ENCODE measurements around the gene GNL3L.
"Not testable (repeated sequence)": the region's sequence is repeated elsewhere in the genome, so short reads cannot be mapped to it uniquely, and the experiment has no call there.

DNA sequence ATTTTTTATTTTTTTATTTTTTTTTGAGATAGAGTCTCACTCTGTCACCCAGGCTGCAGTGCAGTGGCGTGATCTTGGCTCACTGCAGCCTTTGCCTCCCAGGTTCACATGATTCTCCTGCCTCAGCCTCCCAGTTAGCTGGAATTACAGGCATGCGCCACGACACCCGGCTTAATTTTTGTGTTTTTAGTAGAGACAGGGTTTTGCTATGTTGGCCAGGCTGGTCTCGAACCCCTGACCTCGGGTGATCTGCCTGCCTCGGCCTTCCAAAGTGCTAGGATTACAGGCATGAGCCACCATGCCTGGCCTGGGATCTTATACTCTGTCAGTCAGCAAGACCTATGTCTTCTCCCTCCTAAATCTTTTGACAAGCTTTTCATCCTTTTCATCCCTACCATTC, 25.0 kb downstream of the GNL3L start:
- TF ChIP-seq, protein P1, sequence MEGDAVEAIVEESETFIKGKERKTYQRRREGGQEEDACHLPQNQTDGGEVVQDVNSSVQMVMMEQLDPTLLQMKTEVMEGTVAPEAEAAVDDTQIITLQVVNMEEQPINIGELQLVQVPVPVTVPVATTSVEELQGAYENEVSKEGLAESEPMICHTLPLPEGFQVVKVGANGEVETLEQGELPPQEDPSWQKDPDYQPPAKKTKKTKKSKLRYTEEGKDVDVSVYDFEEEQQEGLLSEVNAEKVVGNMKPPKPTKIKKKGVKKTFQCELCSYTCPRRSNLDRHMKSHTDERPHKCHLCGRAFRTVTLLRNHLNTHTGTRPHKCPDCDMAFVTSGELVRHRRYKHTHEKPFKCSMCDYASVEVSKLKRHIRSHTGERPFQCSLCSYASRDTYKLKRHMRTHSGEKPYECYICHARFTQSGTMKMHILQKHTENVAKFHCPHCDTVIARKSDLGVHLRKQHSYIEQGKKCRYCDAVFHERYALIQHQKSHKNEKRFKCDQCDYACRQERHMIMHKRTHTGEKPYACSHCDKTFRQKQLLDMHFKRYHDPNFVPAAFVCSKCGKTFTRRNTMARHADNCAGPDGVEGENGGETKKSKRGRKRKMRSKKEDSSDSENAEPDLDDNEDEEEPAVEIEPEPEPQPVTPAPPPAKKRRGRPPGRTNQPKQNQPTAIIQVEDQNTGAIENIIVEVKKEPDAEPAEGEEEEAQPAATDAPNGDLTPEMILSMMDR (IDR thresholded peaks at IDR 0.05; ENCODE audit: low read depth, low read length, poor library complexity, severe bottlenecking): not testable (repeated sequence)
- not testable (repeated sequence) for TF ChIP-seq EZH2phosphoT487 (IDR thresholded peaks at IDR 0.05; ENCODE audit: borderline replicate concordance, low read length)
